MCF 10A (cell line): ENCODE results near the gene VPS37D. TPM values are rescaled to one million over a fixed set of nuclear protein-coding genes. Genes with fewer than 3 reads are reported as not detected.
"Not testable (repeated sequence)": the region's sequence is repeated elsewhere in the genome, so short reads cannot be mapped to it uniquely, and the experiment has no call there.

ENCODE experiments used
- BruUV-seq: library from RNA; stranded (reverse); fragments of 400-500 nt; replicated peaks from 2 replicates; lab custom pipeline; 2021; lab: Mats Ljungman, UMichigan
- CTCF ChIA-PET: fragments of 300-600 bp; sonication (Branson Sonifier 250); formaldehyde crosslinking; extraction: SDS; loops from one replicate; lab custom pipeline; 2021; ENCODE audit warnings: antibody characterized with exemption, inconsistent platforms; lab: Yijun Ruan, JAX
- POLR2A ChIA-PET: fragments of 300-600, 350-650 bp; sonication (Branson Sonifier 250); formaldehyde crosslinking; extraction: SDS; loops from one replicate; lab custom pipeline; 2020; ENCODE audit warnings: antibody characterized with exemption, inconsistent platforms; lab: Yijun Ruan, JAX
- DNase-seq: peaks from one replicate; pipeline ENCODE4 v3.0.0-alpha.2; 2018; ENCODE audit not compliant: unreplicated experiment
- H3K27ac Mint-ChIP-seq: one replicate; pipeline ENCODE4 v1.8.0; 2022; ENCODE audit warnings: mild to moderate bottlenecking, low read depth, mixed read lengths; ENCODE audit not compliant: unreplicated experiment
- H3K27me3 Mint-ChIP-seq: one replicate; pipeline ENCODE4 v1.8.0; 2022; ENCODE audit warnings: mixed read lengths; ENCODE audit not compliant: insufficient read depth, unreplicated experiment
- H3K36me3 Mint-ChIP-seq: one replicate; pipeline ENCODE4 v1.8.0; 2022; ENCODE audit warnings: mild to moderate bottlenecking, moderate library complexity, mixed read lengths; ENCODE audit not compliant: insufficient read depth, unreplicated experiment
- H3K4me1 Mint-ChIP-seq: one replicate; pipeline ENCODE4 v1.8.0; 2022; ENCODE audit warnings: mixed read lengths; ENCODE audit not compliant: insufficient read depth, unreplicated experiment
- H3K4me3 Mint-ChIP-seq: one replicate; pipeline ENCODE4 v1.8.0; 2022; ENCODE audit warnings: mild to moderate bottlenecking, moderate library complexity, mixed read lengths; ENCODE audit not compliant: unreplicated experiment
- H3K9me3 Mint-ChIP-seq: one replicate; pipeline ENCODE4 v1.8.0; 2022; ENCODE audit warnings: mixed read lengths; ENCODE audit not compliant: unreplicated experiment
- CTCF ChIP-seq: fragments of 200-600 bp; IDR thresholded peaks from one replicate; pipeline ENCODE4 v1.8.0; 2022; ENCODE audit warnings: antibody characterized with exemption, mild to moderate bottlenecking; ENCODE audit not compliant: unreplicated experiment
- intact Hi-C: fragments of 100-400 bp; cut with micrococcal nuclease; formaldehyde crosslinking; loops from 2 replicates; pipeline ENCODE4 v1.14.1; 2022
- total RNA-seq: library from RNA; stranded (reverse); gene quantifications from 2 replicates; pipeline ENCODE4 v1.2.3, GENCODE V29; 2022

Gene VPS37D
- total RNA-seq, 1 experiment from 2014 or later, result 0.44 TPM

GRCh38 chr7:73649576-73649975 lies 18.1 kb upstream of the VPS37D start:
- peaks cover 16% of the 10 kb centered on the region for H3K4me1 Mint-ChIP-seq
- no peak overlapping the region for H3K27ac Mint-ChIP-seq
- no peak for TF ChIP-seq CTCF
- H3K4me3 Mint-ChIP-seq, result no peak overlapping the region
- DNase-seq, result no peak
- POLR2A ChIA-PET, result no interaction called here
- CTCF ChIA-PET, result interaction anchor here (0.7 to 0.8 kb wide), 2 partner anchors 43 to 166 kb away, joined by 3 to 4 read pairs; no protein-coding TSS in a partner anchor
- intact Hi-C loops, result no loop called here
- BruUV-seq, result no TSS peak
- H3K36me3 Mint-ChIP-seq, result no peaks in the 10 kb centered on the region
- H3K27me3 Mint-ChIP-seq, result peaks cover 39% of the 10 kb centered on the region
- H3K9me3 Mint-ChIP-seq, result no peaks in the 10 kb centered on the region

GRCh38 chr7:73650524-73650923 lies 17.1 kb upstream of the VPS37D start:
- Mint-ChIP-seq H3K4me1 (peaks cover 16% of the 10 kb centered on the region), H3K4me3 (no peak overlapping the region), H3K36me3 (no peaks in the 10 kb centered on the region), H3K27me3 (peaks cover 39% of the 10 kb centered on the region), H3K9me3 (no peaks in the 10 kb centered on the region), H3K27ac (no peak overlapping the region)
- intact Hi-C loops, result no loop called here
- CTCF ChIA-PET, result interaction anchor here (0.8 kb wide), 1 partner anchor 44 kb away, joined by 3 read pairs; no protein-coding TSS in a partner anchor
- POLR2A ChIA-PET, result no interaction called here
- TF ChIP-seq CTCF, result no peak
- no peak for DNase-seq
- no TSS peak for BruUV-seq

- CTCF ChIA-PET, result interaction anchor here (1.1 to 1.3 kb wide), 3 partner anchors 12 to 39 kb away, joined by 3 to 5 read pairs (median 3); partner anchors contain the start of gene VPS37D
- H3K36me3 Mint-ChIP-seq, result no peaks in the 10 kb centered on the region
Measured at GRCh38 chr7:73652541-73652949, 15.1 kb upstream of the VPS37D start.

GRCh38 chr7:73655309-73655708 lies 12.3 kb upstream of the VPS37D start:
- BruUV-seq, intact Hi-C loops, H3K9me3 Mint-ChIP-seq, DNase-seq, POLR2A ChIA-PET, H3K36me3 Mint-ChIP-seq, H3K27ac Mint-ChIP-seq, H3K4me1 Mint-ChIP-seq, H3K4me3 Mint-ChIP-seq: not testable (repeated sequence)
- CTCF ChIA-PET, result interaction anchor here (0.9 kb wide), 1 partner anchor 48 kb away, joined by 3 read pairs; no protein-coding TSS in a partner anchor
- peaks cover 17% of the 10 kb centered on the region for H3K27me3 Mint-ChIP-seq

More at GRCh38 chr7:73652541-73652949, 15.1 kb upstream of the VPS37D start:
- peaks cover 10% of the 10 kb centered on the region for H3K4me1 Mint-ChIP-seq
- POLR2A ChIA-PET, result no interaction called here
- intact Hi-C loops, result no loop called here
- BruUV-seq, result no TSS peak
- H3K9me3 Mint-ChIP-seq, result no peaks in the 10 kb centered on the region
- no peak overlapping the region for H3K27ac Mint-ChIP-seq
- no peak overlapping the region for H3K4me3 Mint-ChIP-seq
- no peak for DNase-seq
- TF ChIP-seq CTCF, result no peak
- peaks cover 39% of the 10 kb centered on the region for H3K27me3 Mint-ChIP-seq
